NCI-H2171 (cell line): ENCODE results near the gene CRIM1.

ENCODE experiments used
- DNase-seq: peaks from one replicate; lab custom pipeline; 2025; lab: John Stamatoyannopoulos, UW

The CRIM1 gene

GRCh38 chr2:36456227-36457175 is 100.9 kb downstream of the CRIM1 start:
- no peak for DNase-seq

DNA sequence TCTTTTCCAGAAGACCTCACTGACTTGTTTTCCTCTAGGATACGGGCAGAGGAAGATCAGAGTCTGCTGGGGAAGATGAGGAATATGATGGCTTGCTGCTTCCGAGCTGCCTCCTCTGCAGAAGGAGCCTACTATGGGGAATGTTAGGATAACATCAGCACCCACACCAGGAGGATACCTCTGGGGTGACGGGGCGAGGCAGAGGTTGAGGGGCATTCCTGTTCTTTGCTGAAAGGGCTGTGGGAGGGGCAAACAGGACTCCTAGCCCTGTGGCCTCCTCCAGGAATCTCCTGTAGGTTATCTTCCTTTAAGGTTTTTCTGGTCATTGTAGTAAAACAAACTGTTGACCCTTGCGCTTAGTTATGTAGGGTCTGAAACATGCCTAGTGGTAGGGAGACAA is 102.5 kb downstream of the CRIM1 start:
- no peak for DNase-seq

DNA sequence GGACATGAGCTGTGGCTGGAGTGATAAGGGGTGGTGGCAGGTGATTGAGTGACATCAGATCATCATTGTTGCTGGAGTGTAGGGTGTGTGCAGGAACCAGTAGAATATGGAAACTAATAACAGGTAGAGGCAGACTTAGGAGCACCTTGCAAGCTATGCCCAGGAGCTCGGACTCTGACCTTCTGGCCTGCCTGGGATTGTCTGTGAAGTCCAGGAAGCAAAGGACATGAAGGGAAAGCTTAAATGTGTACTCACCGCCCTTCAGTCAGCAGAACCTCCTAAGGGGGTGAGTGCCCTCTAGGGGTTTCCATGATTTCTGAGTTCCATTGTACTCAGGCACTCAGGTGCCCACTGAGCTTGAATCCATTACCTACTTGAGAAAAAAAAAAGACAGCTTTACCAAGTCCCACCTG is 104.2 kb downstream of the CRIM1 start:
- DNase-seq = no peak

DNA sequence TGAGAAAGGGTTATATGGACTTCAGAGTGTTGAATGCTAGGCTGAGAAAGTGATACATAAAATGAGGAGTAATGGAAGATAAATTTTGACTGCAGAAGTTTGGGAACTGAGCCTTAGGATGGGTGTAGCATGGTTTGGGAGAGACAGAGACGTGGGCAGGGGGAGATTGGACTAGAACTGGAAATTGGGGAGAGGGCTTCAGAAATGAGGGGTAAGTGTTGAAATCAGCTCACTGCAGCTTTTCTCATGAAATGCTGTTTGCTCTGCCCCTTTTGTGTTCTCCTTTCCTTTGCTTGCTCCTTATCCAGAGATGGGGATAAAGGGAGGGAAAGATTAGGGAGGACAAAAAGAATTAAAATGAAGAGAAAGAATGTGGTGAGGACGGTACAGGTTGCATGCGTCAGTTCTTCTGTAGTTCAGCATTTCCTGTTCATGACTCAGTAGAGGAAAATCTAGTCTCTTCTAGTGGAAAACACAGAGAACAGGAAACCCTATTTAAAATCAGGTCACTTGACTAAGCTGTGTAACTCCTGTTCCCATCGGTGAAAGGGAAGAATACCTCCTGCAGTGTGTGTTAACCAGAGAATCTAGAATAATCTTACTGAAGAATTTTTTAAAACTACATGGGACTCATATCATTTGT is 105.6 kb downstream of the CRIM1 start:
- no peak for DNase-seq

GRCh38 chr2:36462311-36462935 is 106.8 kb downstream of the CRIM1 start:
- DNase-seq = no peak

- no peak for DNase-seq
Observed at GRCh38 chr2:36463365-36463764, 107.8 kb downstream of the CRIM1 start.

GRCh38 chr2:36464006-36464721 is 108.6 kb downstream of the CRIM1 start:
- DNase-seq = no peak

GRCh38 chr2:36466135-36466534 is 110.6 kb downstream of the CRIM1 start:
- no peak for DNase-seq

DNA sequence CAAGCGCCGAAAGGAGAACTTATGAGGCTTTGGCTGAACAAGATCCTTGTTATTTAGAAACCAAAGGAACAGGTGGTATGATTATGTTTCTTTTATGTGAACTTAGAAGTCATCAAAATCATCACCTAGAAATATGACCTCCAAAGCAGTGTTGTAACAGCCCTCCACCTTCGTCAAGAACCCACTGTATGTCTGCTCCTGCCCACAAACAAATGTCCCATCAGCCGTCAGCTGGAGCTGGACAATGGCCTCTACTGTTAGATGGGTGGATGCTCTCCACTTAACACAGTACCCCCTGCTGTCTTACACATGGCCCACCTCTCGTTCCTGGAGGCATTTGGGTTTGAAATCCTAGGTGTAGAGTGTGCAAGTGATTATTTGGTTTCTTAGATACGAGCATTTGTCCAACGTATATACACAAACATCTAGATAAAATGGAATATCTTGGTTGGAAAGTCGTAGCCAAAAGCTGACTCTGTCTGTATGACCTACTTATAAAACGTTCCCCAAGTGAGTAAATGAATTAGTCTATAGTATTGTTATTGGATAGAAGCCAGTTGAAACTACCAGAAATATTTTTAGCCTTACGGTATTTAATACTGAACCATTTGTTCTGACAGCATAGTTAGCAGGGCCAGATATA is 113.0 kb downstream of the CRIM1 start:
- no peak for DNase-seq

DNA sequence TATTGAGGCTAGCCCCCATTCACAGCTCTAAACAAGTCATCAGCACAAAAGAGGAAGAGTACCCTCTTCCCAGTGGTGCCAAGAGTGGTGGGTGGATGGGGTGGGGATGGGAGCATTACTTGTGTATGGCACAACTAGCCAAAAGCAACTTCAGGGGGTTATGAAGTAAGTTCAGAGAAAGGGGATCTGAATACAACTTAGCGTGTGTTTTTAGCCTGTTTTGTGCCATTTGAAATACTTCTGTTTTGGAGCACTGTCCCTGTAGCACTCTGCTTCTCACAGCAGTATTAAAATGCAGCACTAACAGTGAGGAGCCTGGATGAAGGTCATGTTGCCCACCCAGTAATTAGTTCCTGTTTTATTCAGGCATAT is 113.5 kb downstream of the CRIM1 start:
- DNase-seq = no peak

- no peak for DNase-seq
Observed at GRCh38 chr2:36469710-36470109, 114.1 kb downstream of the CRIM1 start.

DNA sequence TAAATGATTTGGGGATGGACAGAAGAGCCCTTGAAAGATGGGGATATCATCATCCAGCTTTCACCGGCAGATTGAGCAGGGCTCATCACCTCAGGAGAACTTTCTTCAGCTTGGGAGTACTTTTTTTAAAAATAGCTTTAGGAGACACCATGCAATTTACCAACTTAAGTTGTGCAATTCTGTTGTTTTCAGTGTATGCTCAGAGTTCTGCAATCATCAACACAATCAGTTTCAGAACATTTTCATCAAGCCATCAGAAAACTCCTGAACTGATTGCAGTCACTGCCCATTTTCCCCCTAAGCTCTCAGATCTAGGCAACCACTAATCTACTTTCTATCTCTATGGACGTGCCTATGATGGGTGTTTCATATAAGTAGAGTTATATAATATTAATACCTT is 117.7 kb downstream of the CRIM1 start:
- no peak for DNase-seq

GRCh38 chr2:36476411-36476810 is 120.8 kb downstream of the CRIM1 start:
- DNase-seq = no peak

- no peak for DNase-seq
Observed at GRCh38 chr2:36477315-36477714, 121.7 kb downstream of the CRIM1 start.

- no peak for DNase-seq
Observed at GRCh38 chr2:36477746-36478145, 122.2 kb downstream of the CRIM1 start.

DNA sequence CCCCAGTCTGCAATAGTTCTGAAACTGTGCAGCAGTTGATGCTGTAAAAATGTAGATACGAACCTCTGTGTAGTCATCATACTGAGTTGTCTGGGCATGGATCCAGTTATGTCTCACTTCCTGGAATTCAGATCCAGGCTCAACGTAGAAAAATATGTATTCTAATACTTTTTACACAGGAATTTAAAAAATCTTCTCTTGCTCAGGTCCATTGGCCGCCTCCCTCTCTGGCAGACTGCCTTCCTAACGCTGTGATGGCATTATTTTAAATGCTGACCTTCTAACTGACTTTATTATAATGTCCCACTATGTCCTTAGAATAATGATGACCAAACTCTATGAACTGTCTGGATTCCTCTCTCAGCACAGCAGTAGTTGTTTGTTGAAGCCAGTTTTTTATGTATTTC is 122.8 kb downstream of the CRIM1 start:
- DNase-seq = no peak

- DNase-seq = no peak
Observed at GRCh38 chr2:36478999-36479398, 123.4 kb downstream of the CRIM1 start.

- no peak for DNase-seq
Observed at GRCh38 chr2:36479406-36479805, 123.8 kb downstream of the CRIM1 start.

- DNase-seq = no peak
Observed at GRCh38 chr2:36480028-36480427, 124.5 kb downstream of the CRIM1 start.

DNA sequence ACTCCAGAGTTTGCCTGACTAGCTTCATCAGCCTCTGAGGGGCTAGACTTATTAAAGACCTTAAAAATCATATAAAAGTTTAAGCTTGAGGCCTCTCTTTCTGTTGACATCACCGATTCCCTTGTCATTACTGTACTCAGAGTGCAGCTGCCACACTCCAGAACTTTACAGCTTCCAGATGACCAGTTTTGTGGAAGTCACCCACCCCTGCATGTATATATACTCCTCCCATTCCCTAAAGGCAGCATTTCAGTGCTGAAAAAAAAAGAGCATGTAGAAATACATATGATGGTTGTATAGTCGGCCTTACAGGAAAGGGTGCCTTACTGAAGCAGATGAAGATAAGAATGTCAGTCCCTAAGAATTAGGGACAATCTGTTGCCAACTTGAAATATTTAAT is 125.1 kb downstream of the CRIM1 start:
- DNase-seq = no peak

GRCh38 chr2:36481709-36482108 is 126.1 kb downstream of the CRIM1 start:
- DNase-seq = no peak
